Skin epidermis (tissue), 12 donors: ENCODE data around the gene PRDM16.

Experiments
- H3K27ac ChIP-seq, 21 experiments: fragments of 200-600 bp; sonication (generic) in 11 of 21; one replicate each; pipeline ENCODE4 v1.5.0; 2020; ENCODE audit warnings: mild to moderate bottlenecking in 3 of 21, inconsistent platforms in 2 of 21, moderate library complexity in 2 of 21
- H3K4me3 ChIP-seq, 7 experiments: fragments of 200-600 bp; sonication (generic) in 2 of 7; one replicate each; pipeline ENCODE4 v1.5.0; 2020; ENCODE audit warnings: inconsistent platforms in 2 of 7, mild to moderate bottlenecking in 2 of 7, moderate library complexity in 1 of 7

PRDM16 gene

DNA sequence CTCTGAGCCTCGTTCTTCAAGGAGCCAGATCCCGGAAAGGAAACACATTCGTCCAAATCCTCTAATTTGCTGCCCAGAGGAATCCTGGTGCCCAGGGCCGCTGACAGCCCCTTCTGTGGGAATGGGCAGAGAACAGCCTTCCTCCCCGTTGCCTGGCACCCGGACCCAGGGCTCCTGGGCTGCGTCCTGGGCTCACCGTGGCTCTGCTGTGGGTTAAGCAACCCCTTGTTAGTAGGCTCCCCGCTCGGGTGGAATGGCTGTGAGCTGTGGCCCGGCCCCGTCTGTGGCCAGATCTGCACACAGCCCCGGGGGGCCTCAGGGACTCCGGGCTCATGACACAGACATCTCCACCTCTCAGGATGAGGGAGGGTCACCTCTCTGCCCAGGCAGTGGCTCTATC, 262.6 kb downstream of the PRDM16 start:
- Histone ChIP-seq H3K27ac (no peak overlapping the region), H3K4me3 (no peak overlapping the region)

DNA sequence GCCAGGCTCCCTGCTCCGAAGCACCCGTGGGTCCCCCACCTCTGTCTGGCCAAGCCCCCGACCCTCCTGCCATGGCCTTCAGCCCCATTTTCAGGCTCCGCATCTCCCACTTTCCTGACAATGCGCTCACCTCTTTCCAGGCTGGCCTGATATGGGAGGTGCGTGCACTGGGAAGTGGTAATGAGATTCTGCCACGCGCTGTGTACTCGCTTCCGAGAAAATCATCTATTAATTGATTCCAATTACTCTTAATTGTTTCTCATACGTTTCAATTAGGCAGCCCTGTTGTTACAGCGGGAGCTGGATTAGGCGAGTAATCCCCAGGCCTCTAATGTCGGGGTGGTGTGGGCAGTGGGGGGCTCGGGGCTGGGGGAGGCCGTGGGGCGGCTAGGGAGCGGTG, 263.0 kb downstream of the PRDM16 start:
- H3K27ac ChIP-seq = no peak overlapping the region
- no peak overlapping the region for H3K4me3 ChIP-seq

DNA sequence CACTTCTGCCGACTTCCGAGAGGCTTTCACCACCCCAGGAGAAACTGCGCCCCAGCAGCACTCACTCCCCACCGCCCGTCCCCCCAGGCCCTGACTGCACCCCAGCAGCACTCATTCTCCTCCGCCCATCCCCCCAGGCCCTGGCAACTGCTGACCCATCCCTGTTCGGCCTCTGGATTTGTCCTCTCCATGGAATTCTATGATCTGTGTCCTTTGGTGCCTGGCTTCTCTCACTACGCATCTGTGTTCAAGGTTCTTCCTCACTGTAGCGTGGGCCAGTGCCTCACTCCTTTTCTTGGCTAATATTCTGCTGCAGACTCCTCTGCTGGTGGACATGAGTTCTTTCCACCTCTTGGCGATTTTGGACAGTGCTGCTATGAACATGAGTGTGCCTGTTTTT, 263.7 kb downstream of the PRDM16 start:
- no peak overlapping the region for H3K27ac ChIP-seq
- no peak overlapping the region for H3K4me3 ChIP-seq

DNA sequence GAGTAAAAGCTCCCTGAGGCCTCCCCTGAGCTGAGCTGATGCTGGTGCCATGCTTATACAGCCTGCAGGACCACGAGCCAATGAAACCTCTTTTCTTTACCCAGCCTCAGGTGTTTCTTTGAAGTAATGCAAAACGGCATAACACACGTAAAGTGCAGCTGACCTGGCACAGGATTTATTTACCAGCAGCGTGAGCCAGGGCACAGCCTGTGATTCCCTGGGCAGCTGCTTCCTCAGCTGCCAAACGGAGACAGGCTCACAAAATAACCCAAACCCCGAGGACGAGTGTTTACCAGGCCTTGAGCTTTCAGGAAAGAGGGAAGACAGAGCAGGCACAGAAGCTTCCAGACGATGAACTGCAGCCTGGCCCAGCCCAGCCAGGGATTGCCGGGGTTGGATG, 264.9 kb downstream of the PRDM16 start:
- H3K27ac ChIP-seq = no peak overlapping the region
- H3K4me3 ChIP-seq = no peak overlapping the region

GRCh38 chr1:3334366-3334765, 265.4 kb downstream of the PRDM16 start:
- Histone ChIP-seq H3K27ac (no peak overlapping the region), H3K4me3 (no peak overlapping the region)

- H3K4me3 ChIP-seq = no peak overlapping the region
Observed at GRCh38 chr1:3335754-3336640, 267.0 kb downstream of the PRDM16 start.

DNA sequence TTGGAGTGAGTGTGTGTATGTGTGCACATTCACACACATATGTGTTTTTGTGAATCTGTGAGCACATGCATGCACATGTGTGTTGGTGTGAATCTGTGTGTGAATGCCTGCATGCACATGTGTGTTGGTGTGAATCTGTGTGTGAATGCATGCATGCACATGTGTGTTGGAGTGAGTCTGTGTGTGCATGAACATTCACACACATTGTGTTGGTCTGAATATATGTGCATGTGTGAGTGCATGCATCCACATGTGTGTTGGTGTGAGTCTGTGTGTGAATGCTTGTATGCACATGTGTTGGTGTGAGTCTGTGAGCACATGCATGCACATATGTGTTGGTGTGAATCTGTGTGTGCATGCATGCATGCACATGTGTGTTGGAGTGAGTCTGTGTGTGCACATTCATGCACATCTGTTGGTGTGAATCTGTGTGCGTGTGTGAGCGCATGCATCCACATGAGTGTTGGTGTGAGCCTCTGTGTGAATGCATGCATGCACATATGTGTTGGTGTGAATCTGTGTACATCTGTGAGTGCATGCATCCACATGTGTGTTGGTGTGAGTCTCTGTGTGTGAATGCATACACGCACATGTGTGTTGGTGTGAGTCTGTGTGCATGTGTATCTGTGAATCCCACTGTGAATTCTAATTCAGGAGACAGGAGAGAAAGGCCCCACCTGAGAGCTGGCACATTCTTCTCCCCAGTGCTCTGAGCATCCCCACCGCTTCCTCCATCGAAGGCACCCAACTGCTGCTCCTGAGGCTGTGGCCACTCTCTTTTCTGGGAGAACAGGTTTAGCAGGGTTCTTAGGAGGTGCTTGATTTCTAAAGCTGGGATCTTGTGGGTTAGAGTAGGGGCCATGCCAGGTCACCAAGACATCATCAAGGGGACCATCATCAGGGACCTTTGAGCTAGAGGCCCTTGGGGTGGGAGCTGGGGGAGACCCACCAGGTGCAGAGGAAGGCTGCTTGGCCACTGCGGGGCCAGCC, 267.9 kb downstream of the PRDM16 start:
- no peak overlapping the region for H3K4me3 ChIP-seq
- H3K27ac ChIP-seq = no peak overlapping the region

More at GRCh38 chr1:3335754-3336640, 267.0 kb downstream of the PRDM16 start:
- H3K27ac ChIP-seq = no peak overlapping the region

DNA sequence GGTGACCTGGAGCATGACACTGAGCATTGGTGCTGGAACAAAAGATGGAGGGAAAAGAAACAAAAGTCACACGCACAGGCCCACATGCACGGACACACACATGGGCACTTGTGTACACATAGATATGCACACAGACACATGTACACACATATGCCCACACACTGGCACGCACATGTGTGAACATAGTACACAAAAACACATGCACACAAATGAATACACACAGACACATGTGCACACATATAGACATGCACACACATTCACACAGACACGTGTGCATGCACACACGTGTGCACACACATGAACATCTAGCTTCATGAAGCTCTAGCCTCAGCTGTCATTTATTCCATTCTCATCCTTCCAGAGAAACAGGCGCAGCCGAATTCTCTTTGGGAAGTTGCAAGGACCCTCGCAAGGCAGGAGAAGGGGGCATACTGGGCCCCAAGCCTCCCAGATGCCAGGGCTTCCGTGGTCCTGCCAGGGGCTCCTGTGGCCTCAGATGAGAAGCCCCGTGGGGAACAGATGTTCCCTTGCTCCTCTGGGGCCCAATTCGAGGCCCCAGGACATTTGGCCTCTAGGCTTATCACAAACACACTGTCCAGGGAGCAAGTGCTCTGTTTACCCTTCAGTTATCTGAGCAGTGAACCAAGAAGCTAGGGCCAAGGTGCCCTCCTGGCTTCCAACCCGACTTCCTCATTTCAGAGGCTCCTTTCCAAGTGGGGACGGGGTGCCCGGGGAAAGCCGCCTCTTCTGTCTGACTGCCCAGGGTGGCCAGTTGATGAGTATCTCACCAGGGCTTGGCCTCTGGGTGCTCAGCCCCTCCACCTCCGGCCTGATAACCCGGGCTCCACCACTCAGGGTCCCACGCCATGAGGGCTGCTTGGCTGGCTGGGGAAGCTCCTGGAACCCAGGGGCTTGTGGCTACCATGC, 269.1 kb downstream of the PRDM16 start:
- Histone ChIP-seq H3K27ac (no peak overlapping the region), H3K4me3 (no peak overlapping the region)

GRCh38 chr1:3338725-3339070, 269.7 kb downstream of the PRDM16 start:
- no peak overlapping the region for H3K27ac ChIP-seq
- no peak overlapping the region for H3K4me3 ChIP-seq

GRCh38 chr1:3339856-3340255, 270.9 kb downstream of the PRDM16 start:
- H3K27ac ChIP-seq = no peak overlapping the region
- no peak overlapping the region for H3K4me3 ChIP-seq

DNA sequence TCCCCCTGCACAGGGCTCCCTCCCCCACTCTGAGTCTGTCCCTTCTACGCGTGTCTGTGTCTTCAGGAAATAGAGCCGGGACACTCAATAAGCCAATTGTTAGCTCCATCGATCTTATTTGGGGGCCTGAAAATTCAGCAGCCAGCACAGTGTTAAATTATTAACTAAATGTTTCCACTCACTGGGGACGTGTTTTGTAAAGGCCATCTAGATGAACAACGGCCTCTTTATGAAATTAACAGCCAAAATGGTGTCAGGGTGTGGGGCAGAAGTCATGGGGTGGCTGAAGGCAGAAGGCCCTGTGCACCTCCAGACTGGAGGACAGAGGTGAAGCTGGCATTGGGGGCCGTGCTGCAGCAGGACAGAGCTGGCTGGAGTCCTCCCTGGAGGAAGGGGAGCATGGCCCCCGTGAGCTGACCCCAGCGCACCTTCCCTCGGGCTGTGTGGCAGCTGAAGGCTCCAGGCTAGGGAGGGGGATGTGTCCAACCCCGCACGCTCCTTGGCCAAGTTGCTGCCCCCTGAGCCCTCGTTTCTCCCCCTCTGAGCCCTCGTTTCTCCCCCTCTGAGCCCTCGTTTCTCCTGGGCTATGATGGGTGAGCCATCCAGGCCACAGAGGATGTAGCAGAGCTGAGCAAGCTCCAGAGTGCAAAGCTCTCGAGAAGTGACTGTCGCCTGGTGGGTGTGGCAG, 271.7 kb downstream of the PRDM16 start:
- no peak overlapping the region for H3K27ac ChIP-seq
- H3K4me3 ChIP-seq = no peak overlapping the region

GRCh38 chr1:3341236-3341994, 272.4 kb downstream of the PRDM16 start:
- H3K4me3 ChIP-seq = no peak overlapping the region
- H3K27ac ChIP-seq = no peak overlapping the region

GRCh38 chr1:3342960-3343359, 274.0 kb downstream of the PRDM16 start:
- Histone ChIP-seq H3K4me3 (no peak overlapping the region), H3K27ac (no peak overlapping the region)

- no peak overlapping the region for H3K4me3 ChIP-seq
Observed at GRCh38 chr1:3344395-3344794, 275.4 kb downstream of the PRDM16 start.

DNA sequence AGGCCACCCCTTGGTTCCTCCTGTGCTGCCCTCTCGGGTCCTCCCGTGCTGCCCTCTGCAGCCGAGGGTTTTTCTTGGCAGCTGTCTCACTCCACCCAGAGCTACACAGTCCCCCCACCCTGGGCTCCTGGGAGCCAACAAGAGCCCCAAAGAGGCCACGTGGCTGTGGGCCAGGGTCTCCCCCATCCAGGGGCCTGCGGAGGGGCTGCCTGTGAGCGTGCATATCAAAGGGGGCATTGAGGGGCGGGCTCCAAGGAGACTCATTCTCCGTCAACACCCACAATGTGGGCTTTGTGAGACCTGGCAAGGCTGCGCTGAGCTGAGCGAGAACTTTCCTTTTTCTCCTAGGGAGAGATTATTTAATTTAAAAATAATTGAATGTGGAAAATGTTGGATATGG, 276.8 kb downstream of the PRDM16 start:
- H3K27ac ChIP-seq = no peak overlapping the region
- no peak overlapping the region for H3K4me3 ChIP-seq

More at GRCh38 chr1:3344395-3344794, 275.4 kb downstream of the PRDM16 start:
- no peak overlapping the region for H3K27ac ChIP-seq

DNA sequence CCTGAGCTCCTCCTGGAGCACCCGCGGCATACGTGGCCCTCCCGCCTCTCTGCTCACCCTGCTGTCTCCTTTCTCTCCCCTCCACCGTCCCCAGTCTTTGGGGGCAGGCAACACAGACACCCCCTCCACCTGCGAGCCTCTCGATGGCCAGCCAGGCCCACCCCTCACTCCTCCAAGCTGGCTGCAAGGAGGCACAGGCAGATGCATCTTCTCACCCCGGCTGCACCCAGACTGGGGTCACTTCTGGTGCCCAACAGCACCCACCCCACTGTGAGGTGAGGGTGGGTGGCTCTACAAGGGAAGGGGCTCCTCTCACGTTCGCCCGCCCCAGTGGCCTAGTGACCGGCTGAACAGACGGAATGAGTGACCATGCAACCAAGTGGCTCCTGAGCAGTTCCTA, 277.5 kb downstream of the PRDM16 start:
- H3K4me3 ChIP-seq = no peak overlapping the region
- H3K27ac ChIP-seq = no peak overlapping the region

- no peak overlapping the region for H3K27ac ChIP-seq
- H3K4me3 ChIP-seq = no peak overlapping the region
Observed at GRCh38 chr1:3347257-3348020, 278.4 kb downstream of the PRDM16 start.
